ENCODE data around the gene GLCE.
"Not testable (repeated sequence)": the region's sequence is repeated elsewhere in the genome, so short reads cannot be mapped to it uniquely, and the experiment has no call there.

GLCE gene

DNA sequence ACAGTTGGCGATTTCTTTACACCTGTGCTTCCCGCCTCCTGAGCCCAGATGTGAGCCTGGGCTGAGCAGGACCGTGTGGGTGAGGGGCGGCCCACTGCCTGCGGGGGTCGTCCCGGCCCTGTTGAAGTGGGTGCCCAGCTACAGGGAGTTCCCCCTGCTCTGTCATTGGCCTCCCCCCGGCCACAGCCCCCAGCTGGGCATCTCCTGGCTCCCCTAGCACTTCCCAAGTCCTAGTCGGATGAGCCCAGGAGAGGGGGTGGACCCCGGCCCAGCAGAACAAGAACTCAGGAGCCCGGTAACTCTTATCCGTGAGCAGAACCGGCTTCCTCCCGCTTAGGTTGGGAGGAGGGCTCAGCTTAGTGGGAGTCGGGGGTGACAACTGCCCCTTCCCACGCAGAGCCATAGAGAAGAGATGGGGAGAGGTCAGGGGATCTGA, 139.0 kb downstream of the GLCE start:
- DNase-seq (ENCODE audit: low spot score), result no peak

DNA sequence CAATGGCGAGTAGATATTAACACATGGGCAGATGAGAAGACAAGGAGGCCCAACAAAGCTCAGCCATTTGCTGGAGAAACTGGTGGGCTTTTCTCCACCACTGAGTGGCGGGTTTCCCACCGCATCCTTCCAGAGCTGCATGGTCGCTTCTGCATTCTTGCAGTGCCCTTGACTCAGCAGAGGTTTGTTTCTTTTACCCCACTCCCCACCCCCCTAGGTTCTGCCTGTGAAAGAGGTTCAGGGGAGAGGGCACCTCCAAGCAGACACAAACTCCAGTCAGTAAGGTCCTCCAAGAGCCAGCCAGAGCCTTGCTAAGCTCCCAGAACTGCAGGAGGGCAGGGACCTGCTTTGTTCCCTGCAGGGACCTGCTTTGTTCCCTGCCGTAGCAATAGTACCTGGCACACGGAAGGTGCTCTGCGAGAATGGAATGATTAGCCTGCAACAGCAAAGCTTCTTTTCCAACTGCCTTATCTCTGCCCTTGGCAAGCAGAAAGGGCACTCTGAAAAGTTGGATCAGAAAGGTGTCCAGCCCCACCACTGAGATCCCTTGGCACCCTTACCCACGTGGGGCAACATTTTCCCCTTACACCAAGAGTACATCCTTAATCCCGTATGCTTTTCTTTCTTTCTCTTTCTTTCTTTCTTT, 139.6 kb downstream of the GLCE start:
- DNase-seq (ENCODE audit: low spot score), result peak; percentile 49

DNA sequence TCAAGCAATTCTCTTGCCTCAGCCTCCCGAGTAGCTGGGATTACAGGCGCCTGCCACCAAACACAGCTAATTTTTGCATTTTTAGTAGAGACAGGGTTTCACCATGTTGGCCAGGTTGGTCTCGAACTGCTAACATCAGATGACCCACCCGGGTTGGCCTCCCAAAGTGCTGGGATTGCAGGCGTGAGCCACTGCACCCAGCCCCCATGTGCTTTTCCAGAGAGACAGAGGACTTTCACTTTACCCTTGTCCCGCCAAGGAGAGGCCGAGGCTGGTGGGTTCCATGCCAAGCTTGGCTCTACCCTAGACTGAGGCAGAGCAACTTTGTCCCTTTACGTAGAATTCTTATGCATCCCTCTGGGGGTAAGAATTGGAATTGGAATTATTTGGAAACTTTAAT, 140.7 kb downstream of the GLCE start:
- DNase-seq (ENCODE audit: low spot score), result not testable (repeated sequence)

DNA sequence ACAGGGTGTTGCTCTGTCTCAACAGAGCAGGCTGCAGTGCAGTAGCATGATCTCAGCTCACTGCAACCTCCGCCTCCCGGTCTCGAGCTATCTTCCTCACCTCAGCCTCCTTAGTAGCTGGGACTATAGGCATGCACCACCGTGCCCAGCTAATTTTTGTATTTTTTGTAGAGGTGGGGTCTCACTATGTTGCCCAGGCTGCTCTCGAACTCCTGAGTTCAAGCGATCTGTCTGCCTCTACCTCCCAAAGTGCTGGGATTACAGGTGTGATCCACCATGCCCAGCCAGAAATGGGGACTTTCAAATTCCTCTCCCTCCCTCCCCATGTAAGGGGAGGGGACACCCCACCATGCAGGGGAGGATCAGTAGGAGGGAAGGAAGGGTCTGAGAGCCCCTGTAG, 141.7 kb downstream of the GLCE start:
- not testable (repeated sequence) for DNase-seq (ENCODE audit: low spot score)

DNA sequence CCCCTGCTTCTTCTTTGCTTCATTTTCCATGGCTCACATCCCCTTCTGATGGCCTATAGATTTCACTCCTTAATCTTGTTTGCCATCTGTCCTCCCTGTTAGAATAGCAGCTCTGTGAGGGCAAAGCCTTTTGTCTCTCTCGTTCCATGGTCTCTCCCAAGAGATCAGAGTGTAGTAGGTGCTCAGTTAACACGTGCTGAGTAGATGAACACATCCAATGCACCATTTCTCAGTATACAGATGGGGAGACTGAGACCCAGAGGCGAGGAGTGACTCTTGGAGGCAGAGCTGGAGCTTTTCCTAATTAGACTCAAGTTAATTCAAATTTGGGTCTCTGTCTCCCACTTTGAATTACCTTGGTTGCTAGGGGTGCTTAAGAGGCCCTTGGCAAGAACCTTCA, 142.5 kb downstream of the GLCE start:
- DNase-seq (ENCODE audit: low spot score), result no peak

DNA sequence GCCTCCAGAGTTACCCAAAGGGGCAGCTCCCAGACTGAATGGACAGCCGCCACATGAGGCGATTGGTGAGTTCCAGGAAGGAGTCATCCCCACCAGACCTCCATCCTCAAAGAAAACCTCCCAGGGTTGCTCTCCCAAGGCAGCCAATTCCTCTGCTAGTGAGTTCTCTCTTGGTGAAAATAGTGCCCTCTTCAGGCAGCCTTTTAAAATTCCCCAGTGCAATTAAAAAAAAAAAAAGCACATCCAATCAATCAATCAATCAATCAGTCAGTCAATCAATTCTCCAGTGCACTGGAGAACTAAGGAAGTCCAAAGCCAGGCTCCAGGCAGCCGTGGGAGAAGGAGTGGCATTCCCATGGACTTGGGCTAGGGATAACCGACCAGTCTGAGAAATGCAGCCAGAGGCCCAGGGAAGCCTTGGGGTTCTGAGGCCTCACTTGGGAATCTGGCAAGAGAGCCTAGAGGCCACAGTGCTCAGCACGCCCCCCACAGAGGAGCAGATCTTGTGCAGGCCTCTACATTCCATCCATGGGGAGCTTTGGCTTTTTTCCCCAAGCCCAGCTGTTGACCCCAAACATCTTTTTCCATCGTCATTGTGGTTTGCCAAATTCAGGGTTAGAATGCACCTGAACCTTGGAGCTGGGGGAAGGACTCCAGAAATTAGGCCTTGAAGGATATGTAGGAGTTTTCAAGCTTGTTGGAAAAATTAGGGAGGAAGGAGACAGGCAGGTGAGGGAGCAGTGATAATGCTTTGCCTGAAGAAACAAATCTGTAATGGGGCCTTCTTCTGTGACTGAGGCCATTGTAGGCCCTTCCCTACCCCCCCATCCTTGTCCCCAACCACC, 143.1 kb downstream of the GLCE start:
- no peak for DNase-seq (ENCODE audit: low spot score)

DNA sequence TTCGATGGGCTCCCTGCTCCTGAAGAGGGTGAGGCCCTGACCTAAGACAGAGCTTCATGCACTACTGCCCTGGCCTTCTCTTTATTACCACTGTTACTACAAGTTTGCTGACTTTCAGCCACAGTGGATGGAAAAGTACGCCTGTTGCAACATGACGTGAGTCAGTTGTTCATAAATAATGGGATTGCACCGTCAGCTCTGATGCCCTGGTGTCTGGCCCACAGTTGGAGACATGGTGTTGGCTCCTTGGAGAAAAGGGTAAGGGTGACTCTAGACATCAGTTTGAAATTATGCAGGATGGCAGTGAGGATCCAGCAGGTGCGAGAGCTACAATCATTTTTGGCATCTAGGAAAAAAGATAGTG, 143.7 kb downstream of the GLCE start:
- DNase-seq (ENCODE audit: low spot score), result peak; percentile 95

DNA sequence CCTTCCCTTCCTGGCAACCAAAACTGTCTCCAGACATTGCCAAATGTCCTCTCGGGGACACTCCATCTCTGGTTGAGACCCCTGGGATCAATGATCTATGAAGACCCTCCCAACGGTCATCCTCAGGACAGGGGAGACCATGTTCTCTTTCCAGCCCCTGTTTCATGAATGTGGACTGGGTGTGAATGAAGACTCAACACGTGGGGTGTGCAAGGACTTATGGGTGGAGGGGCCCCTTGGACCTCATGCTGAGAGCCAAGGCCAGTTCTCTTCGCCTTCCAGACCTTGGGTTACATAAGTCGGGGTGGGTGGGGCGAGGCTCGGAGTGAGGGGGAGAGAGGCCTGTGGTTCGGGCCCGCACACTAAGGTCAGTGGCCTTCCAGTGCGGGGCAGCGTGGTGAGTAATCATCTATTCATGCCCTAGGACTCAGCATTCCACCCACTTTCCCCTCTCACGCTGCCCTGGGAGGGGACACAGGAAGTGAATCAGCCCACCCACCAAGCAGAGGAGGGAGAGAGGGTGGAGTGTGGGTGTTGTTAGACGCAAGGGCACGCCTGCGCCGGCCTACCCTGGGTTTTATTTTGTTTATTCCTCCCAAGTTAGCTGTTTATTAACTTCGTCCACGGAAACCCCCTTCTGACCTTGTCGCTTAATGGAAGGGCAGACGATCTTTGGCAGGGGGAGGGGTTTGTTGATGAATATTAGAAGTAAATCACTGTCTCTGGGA, 144.9 kb downstream of the GLCE start:
- peak; percentile 98 for DNase-seq (ENCODE audit: low spot score)

DNA sequence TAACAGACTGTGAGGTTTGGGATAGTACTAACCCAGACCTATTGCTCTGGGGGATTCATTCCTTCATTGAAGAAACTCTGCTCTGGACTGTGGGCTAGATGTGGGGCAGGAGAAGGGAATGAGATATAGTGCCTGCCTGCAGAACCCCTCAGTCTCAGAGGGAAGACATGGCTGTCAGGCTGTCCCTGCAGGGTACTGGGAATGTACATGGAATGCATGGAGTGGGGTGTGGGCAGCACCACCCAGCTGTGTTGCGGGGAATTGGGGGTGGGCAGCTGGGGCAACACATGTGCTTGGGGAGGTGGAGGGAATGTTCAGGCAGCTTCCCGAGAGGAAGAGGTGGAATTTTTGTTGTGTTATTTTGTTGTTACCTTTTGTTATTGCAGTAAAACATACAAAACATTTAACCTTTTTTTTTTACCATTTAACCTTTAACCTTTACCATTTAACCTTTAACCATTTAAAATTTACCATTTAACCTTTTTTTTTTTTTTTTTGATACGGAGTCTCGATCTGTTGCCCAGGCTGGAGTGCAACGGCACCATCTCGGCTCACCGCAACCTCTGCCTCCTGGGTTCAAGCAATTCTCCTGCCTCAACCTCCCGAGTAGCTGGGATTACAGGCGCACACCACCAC, 145.6 kb downstream of the GLCE start:
- DNase-seq (ENCODE audit: low spot score), result no peak

DNA sequence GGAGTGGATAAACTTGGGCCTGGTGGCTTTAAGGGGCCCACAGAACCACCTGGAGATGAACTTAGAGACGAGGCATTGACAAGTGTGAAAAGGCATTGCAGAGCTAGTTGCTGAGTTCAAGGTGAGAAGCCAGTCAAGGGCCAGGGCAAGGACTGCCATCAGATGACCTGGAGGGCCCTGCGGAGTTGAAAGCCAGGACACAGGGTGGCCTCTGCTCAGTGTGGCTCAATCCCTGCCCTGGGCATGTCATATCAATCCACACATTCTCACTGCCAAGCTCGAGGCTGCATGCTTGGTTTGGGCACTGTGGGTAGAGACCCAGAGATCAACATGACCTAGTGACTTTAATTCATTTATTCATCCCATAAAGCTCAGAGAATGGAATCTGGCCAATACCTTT, 147.5 kb downstream of the GLCE start:
- no peak for DNase-seq (ENCODE audit: low spot score)

DNA sequence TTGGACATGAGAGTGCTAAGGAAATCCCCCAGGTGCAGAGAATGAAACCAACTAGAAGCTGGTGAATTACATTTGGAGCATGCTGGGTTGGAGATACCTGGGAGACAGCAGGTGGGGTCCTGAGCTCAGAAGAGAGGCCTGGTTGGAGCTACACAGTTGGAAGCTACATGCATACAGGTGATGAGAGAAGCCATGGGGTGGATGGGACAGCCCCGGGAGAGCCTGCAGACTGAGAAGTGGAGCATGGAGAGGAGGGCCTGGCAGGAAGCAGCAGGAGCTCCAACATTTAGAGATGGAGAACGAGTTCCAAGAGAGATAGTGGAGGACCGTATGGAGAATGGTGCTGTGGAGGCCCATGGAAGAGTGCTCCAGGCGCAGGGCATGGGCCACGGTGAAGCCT, 148.5 kb downstream of the GLCE start:
- DNase-seq (ENCODE audit: low spot score), result no peak

DNA sequence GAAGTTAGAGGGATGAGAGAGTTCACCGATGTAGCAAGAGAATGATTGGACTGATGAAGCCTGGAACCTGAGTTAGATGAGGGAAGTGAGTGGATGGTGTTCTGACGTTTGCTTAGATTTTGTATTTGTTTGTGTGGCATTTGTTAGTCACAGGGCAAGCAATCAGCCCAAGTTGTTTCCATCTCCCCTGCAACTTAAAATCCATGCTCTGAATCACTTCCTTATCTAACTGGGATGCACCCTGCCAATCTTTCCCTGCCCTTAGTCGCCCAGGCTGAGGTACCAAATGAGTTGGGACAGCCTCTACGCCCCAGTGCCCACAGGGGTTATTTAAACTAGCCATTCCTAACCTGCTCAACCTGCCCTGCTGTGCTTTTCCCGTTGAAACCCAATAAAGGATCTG, 150.9 kb downstream of the GLCE start:
- peak; percentile 80 for DNase-seq (ENCODE audit: low spot score)

DNA sequence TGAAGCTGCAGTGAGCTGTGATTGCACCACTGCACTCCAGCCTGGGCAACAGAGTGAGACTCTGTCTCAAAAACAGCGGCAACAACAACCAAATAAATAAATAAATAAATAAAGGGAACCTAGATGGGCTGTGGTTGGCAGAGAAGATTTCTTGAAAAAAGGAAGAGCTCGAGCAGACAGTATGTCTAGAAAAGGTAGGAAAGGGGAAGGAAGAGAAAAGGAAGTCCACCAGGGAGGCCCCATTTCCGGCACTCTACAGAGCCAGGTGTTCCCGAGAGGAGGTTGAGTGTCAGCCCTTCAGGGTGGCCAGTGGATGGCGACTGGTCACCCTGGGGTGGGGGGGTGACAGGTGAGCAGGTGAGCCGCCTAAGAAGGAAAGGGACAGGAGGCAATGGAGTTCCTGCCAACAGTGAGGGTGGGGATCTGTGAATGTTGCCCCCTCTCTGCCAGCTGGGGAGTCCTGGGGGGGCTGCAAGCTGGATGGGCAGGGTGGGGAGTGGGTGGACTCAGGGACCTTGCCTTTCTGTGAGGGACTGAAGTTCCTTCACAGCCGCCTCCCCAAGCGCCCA, 153.1 kb downstream of the GLCE start:
- DNase-seq (ENCODE audit: low spot score), result no peak

DNA sequence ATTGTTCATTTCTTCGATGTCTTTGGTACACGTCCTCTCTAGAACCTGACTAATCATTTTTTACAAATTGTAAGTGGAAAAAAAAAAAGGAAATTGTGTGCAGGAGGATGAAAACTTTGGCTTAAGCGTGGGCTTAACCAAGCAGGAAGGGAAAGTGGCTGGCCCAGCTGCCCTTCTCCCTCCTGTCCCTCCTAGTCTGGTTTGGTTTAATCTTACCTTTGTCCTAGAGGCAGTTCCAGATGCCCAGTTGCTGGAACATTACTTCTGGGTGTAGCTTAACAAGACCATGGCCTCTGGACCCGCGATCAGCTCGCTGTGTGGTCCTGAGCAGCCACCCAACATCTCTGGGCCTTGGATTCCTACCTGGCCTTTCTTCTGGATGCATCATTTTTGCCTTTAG, 153.7 kb downstream of the GLCE start:
- DNase-seq (ENCODE audit: low spot score), result no peak

DNA sequence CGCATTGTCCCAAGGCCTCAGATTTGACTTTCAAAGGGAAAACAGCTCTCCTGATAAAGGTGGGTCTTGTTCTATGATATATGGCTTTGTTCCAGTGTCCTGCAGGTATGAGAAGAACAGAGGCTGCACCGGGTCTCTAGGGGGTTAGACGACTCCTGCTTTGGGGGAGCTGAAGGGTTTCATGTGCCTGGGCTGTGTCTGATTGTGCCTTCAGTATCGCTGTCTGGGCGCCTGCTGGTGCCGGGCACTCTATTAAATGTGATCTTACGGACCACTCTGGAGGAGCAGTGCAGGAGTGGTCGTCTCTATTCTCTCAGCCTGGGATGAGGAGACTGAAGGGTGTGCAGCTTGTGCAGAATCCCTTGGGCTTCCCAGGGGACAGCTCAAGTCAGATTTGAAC, 154.3 kb downstream of the GLCE start:
- DNase-seq (ENCODE audit: low spot score), result no peak

DNA sequence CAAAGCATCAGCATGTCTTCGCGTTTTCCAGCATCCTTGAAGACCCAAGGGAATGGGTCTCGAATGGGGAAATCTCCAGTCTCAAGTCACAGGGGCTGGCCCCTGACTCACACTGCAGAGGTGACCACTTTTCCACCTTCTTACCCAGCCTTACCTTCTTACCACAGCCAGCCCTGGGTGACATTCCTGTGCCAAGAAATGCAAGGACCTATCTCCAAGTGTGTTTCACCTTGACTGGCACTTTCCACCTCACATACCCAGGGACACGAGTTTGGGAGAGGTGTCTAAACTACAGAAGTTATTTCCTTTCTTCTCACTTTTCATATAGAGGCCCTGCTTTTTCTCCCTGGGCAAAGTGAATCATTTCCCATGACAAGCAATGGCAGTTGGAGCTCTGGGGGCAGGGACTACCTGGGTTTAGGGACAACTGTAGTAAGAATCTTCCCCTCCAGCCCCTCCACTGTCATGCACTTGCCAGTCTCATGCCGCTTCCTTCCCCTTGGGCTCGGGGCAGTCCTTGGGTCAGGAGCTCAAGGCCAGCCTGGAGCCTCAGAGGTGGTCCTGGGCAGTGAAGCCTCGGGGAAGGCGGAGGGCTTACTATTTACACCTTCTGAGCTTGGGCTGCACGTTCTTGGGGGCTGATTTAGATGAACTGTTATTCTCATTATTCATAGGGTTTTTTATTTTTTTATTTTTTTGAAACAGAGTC, 155.1 kb downstream of the GLCE start:
- DNase-seq (ENCODE audit: low spot score), result peak; percentile 69

DNA sequence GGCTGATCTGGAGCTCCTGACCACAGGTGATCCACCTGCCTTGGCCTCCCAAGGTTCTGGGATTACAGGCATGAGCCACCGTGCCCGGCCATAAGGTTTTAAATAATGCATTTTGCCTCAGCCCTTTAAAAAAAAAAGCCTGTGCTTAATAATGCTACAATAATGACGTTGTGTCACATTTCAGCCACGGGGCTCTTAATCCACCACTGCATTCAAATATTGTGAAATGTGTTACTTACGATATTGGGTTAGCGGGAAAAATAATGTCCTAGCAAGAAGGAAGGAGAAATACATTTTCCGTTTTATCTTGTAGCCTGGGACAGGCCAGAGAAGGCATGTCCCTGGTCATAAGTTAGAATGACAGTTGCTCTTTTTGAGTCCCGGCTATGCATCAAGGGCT, 155.9 kb downstream of the GLCE start:
- DNase-seq (ENCODE audit: low spot score), result no peak

DNA sequence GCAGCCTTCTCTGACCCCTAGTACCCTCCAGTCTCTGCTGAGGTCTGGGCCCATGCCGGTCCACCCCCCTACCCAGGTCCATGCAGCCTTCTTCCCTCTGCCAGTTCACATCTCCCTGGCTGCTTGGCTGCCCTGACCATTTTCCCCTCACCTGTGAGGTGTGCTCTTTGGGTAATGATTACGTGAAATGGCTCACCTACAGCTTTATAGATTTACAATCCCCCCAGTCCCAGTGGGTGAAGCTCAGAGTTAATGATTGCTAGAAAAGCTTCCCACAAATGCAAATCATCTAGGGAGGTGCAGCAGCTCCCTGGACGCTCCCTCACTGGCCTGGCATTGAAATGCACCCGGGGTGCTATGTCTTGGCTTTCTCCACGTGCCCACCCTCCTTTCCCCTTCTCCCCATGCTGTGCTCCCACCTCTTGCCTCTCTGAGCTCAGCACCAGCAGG, 157.0 kb downstream of the GLCE start:
- DNase-seq (ENCODE audit: low spot score), result peak; percentile 84

DNA sequence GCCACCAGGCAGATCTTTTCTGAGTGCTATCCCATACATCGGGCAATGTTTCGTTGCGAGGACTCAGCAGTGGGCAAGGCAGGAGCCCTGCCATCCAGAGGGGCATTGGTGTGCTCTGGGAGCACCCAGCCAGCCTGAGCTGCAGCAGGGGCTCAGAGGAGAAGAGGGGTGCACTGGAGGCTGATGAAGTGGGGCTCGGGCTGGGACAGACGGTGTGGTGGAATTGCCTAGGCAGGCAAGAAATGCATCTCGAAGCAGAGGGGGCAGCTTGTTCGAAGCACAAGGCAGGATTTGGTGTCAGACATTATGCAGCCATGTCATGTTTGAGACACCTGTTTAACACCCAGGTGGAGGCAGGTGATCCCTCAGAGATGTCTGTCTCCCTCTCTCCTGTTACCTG, 157.6 kb downstream of the GLCE start:
- DNase-seq (ENCODE audit: low spot score), result no peak

DNA sequence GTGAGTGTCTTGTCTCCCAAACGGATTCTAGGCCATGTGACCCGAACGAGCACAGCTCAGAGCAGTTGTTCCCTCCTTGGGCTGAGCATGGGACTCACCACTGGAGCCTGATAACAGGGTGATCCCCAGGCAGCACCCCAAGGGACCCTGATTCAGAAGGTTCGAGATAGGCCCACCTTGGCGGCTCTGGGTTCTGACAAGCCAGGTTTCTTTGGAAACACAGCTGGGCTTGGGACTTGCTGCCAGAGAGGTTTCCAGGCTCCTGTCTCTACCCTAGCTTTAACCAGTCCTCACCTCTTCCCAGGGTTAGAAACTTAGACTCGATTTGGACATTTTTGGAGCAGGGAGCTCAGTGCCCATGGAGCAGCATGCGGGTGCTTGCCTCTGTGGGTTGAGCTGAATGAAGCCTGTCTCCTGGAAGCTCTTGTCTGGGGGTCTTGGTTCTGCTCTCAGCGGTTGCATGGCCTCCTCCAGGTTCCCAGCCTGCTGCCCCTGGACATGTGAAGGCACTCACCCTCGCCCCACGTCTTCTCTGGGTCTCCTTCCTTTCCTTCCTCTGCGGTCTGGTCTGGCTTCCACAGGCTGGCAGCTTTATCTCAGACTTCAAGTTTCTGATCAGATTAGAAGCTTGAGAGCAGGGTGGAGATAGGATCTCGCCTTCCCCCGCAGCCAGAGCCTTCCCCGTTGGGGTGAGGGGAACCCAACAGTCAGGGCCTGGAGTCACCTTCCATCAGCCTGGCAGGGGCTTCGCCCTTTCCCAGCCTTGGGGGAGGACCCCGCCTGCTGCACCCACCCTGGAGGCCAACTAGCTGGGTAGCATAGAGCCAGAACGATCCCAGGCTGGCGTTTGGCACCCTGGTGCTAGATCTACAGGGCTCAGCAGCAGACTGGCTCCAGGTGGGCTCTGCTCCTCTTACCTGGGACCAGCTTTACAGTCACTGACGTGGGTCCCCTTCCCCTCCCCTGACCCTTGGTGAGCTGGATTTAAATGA, 159.2 kb downstream of the GLCE start:
- DNase-seq (ENCODE audit: low spot score), result no peak

Data from kidney tubule cell (primary cell).